ENCODE results near the gene SHTN1. TPM values are rescaled to one million over a fixed set of nuclear protein-coding genes. Genes with fewer than 3 reads are reported as not detected.

The SHTN1 gene
- total and polyA plus RNA-seq, 2 donors (not counting 1 experiment from before 2014, with no cell fraction given): 0.06 to 0.34 TPM

DNA sequence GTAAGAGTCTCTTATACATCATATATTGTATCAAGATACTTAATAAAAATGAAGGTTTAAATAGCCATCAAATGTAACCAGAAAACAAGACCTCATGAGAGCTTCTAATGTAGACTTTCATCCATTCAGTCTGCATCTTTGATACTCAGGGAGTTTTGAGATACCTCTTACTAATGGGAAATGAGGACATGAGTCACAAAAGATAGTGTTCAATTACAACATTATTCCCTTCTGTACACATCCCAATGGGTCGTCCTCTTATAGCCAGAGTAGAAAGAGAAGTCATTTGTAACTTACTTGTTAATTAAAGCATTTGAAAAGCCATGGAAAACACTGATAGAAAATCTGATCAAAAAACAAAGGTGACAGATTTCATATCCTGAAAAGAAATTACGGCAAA is 19.4 kb downstream of the SHTN1 start:
- POLR2A ChIA-PET: no interaction called here
- Histone ChIP-seq H3K4me3 (ENCODE audit: control extremely low read depth in 1 of 5, extremely low read depth in 1 of 5, insufficient read depth in 1 of 5, low read depth in 2 of 5, low read length in 4 of 5) (no peak overlapping the region), H3K9me3 (ENCODE audit: control extremely low read depth in 1 of 3, control insufficient read depth in 2 of 3, insufficient read depth in 1 of 3, low read length in 2 of 3) (no peaks in the 10 kb centered on the region), H3K4me1 (ENCODE audit: control insufficient read depth in 2 of 2, insufficient read depth in 2 of 2, low read length in 2 of 2) (no peaks in the 10 kb centered on the region), H2AFZ (ENCODE audit: insufficient read depth, low read depth, low read length, poor library complexity, severe bottlenecking) (no peak overlapping the region), H3K27me3 (replicated peaks in 1 of 4; ENCODE audit: control extremely low read depth in 1 of 4, control insufficient read depth in 3 of 4, insufficient read depth in 4 of 4, low read length in 3 of 4) (no peaks in the 10 kb centered on the region), H4K20me1 (ENCODE audit: control insufficient read depth, insufficient read depth, low read length, poor library complexity, severe bottlenecking) (no peaks in the 10 kb centered on the region), H3K27ac (ENCODE audit: low read length in 2 of 2) (no peak overlapping the region), H3K79me2 (ENCODE audit: control insufficient read depth, insufficient read depth, low read length) (no peaks in the 10 kb centered on the region), H3K9ac (ENCODE audit: low read length) (no peak overlapping the region), H3K4me2 (replicated peaks; ENCODE audit: low read depth, low read length, poor library complexity, severe bottlenecking) (no peak overlapping the region), H3K36me3 (replicated peaks in 1 of 2; ENCODE audit: control extremely low read depth in 1 of 2, control insufficient read depth in 1 of 2, extremely low read depth in 1 of 2, insufficient read depth in 2 of 2, low read length in 1 of 2) (no peaks in the 10 kb centered on the region)
- TF ChIP-seq, protein P1, sequence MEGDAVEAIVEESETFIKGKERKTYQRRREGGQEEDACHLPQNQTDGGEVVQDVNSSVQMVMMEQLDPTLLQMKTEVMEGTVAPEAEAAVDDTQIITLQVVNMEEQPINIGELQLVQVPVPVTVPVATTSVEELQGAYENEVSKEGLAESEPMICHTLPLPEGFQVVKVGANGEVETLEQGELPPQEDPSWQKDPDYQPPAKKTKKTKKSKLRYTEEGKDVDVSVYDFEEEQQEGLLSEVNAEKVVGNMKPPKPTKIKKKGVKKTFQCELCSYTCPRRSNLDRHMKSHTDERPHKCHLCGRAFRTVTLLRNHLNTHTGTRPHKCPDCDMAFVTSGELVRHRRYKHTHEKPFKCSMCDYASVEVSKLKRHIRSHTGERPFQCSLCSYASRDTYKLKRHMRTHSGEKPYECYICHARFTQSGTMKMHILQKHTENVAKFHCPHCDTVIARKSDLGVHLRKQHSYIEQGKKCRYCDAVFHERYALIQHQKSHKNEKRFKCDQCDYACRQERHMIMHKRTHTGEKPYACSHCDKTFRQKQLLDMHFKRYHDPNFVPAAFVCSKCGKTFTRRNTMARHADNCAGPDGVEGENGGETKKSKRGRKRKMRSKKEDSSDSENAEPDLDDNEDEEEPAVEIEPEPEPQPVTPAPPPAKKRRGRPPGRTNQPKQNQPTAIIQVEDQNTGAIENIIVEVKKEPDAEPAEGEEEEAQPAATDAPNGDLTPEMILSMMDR (IDR thresholded peaks at IDR 0.05): no peak
- TF ChIP-seq EZH2 (IDR thresholded peaks at IDR 0.05; ENCODE audit: borderline replicate concordance, insufficient read depth, low read depth, low read length, poor library complexity, severe bottlenecking): no peak
- H3K27ac Mint-ChIP-seq: no peak overlapping the region
- no peak for DNase-seq
- H3K4me1 Mint-ChIP-seq: no peaks in the 10 kb centered on the region
- CTCF ChIA-PET: no interaction called here
- no peak for ATAC-seq (ENCODE audit: low read depth)
- H3K4me3 Mint-ChIP-seq: no peak overlapping the region
- H3K27me3 Mint-ChIP-seq: peaks cover 4% of the 10 kb centered on the region
- intact Hi-C loops (cut with micrococcal nuclease): no loop called here
- H3K9me3 Mint-ChIP-seq (ENCODE audit: insufficient read depth): no peaks in the 10 kb centered on the region
- WGBS (ENCODE audit: insufficient coverage): no CpG with 5 or more reads among the region's 2 CpGs

DNA sequence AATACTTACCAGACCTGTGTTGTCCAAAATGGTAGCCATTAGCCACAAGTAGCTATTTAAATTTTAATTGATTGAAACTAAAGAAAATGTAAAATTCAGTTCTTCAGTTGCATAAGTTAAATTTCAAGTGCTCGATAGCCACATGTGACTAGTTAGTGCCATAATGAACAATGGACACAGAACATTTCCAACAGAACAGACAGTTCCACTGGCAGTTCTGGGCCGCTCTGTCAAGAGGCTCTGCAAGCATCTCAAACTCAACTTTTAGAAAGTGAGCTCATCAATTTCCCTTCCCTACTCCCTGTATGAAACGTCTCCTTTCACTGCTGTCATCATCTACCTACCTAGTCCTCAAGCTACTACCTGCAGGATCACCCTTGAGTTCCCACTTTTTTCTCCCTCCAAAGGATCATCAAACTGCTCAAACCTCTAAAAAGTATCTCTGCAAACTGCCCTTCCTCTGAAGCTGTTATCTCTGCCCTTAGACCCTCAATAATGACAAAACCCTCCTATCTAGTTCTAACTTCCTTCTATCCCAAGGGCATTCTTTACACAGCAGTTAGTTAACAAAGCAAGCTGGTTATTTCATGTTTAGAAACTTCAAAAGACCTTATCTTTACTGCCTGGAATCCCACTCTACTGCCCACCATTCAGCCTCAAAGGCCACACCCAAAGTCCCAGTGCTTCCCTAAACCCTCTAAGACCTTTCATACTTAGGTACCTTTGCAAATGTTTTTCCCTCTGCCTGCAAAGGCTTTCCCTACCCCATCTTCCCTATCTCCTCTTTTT is 20.6 kb downstream of the SHTN1 start:
- H3K9me3 Mint-ChIP-seq (ENCODE audit: insufficient read depth): no peaks in the 10 kb centered on the region
- H3K4me3 ChIP-seq (ENCODE audit: control extremely low read depth in 1 of 5, extremely low read depth in 1 of 5, insufficient read depth in 1 of 5, low read depth in 2 of 5, low read length in 4 of 5): no peak overlapping the region
- H3K4me1 Mint-ChIP-seq: no peaks in the 10 kb centered on the region
- no peak overlapping the region for H3K9ac ChIP-seq (ENCODE audit: low read length)
- no peak for ATAC-seq (ENCODE audit: low read depth)
- no peak overlapping the region for H3K4me2 ChIP-seq (replicated peaks; ENCODE audit: low read depth, low read length, poor library complexity, severe bottlenecking)
- no peak overlapping the region for H3K27ac Mint-ChIP-seq
- POLR2A ChIA-PET: no interaction called here
- no peaks in the 10 kb centered on the region for H4K20me1 ChIP-seq (ENCODE audit: control insufficient read depth, insufficient read depth, low read length, poor library complexity, severe bottlenecking)
- H3K27me3 Mint-ChIP-seq: peaks cover 4% of the 10 kb centered on the region
- no peak overlapping the region for H3K4me3 Mint-ChIP-seq
- H3K9me3 ChIP-seq (ENCODE audit: control extremely low read depth in 1 of 3, control insufficient read depth in 2 of 3, insufficient read depth in 1 of 3, low read length in 2 of 3): no peaks in the 10 kb centered on the region
- no peak overlapping the region for H3K27ac ChIP-seq (ENCODE audit: low read length in 2 of 2)
- DNase-seq: no peak
- H3K36me3 ChIP-seq (replicated peaks in 1 of 2; ENCODE audit: control extremely low read depth in 1 of 2, control insufficient read depth in 1 of 2, extremely low read depth in 1 of 2, insufficient read depth in 2 of 2, low read length in 1 of 2): no peaks in the 10 kb centered on the region
- H2AFZ ChIP-seq (ENCODE audit: insufficient read depth, low read depth, low read length, poor library complexity, severe bottlenecking): no peak overlapping the region
- CTCF ChIA-PET: no interaction called here
- H3K4me1 ChIP-seq (ENCODE audit: control insufficient read depth in 2 of 2, insufficient read depth in 2 of 2, low read length in 2 of 2): no peaks in the 10 kb centered on the region
- H3K79me2 ChIP-seq (ENCODE audit: control insufficient read depth, insufficient read depth, low read length): no peaks in the 10 kb centered on the region
- no peaks in the 10 kb centered on the region for H3K27me3 ChIP-seq (replicated peaks in 1 of 4; ENCODE audit: control extremely low read depth in 1 of 4, control insufficient read depth in 3 of 4, insufficient read depth in 4 of 4, low read length in 3 of 4)
- WGBS (ENCODE audit: insufficient coverage): 93% methylated on average over 3 of the region's 3 CpGs
- no peak for TF ChIP-seq EZH2 (IDR thresholded peaks at IDR 0.05; ENCODE audit: borderline replicate concordance, insufficient read depth, low read depth, low read length, poor library complexity, severe bottlenecking)
- TF ChIP-seq, protein P1 (IDR thresholded peaks at IDR 0.05): no peak
- intact Hi-C loops (cut with micrococcal nuclease): no loop called here

Data from B cell (primary cell).